ENCODE results near the gene ARMH3.

GRCh38 chr10:101903827-101904550 is 152.0 kb downstream of the ARMH3 start:
- TF ChIP-seq CTCF (IDR thresholded peaks at IDR 0.05) (no peak), POLR2AphosphoS5 (IDR thresholded peaks at IDR 0.05) (no peak), POLR2A (IDR thresholded peaks at IDR 0.05) (no peak)
